Endothelial cell of umbilical vein (primary cell): ENCODE data around the gene SYTL2.

Experiments
- POLR2A ChIP-seq: IDR thresholded peaks from 2 replicates; pipeline ENCODE4 v1.6.1; 2012; ENCODE audit warnings: low read depth, mild to moderate bottlenecking, control low read depth, low read length
- TF ChIP-seq, protein P1 (sequence below), 2 donors: IDR thresholded peaks; 1 replicate in 1 of 2; 2 replicates in 1 of 2; pipeline ENCODE4 v1.5.1; 2011; ENCODE audit warnings: low read length in 2 of 2, mild to moderate bottlenecking in 2 of 2, moderate library complexity in 2 of 2, control low read depth in 1 of 2, inconsistent platforms in 1 of 2, low read depth in 1 of 2; ENCODE audit not compliant: insufficient read depth in 1 of 2; ENCODE audit errors: extremely low read depth in 1 of 2
- TF ChIP-seq, protein P2 (sequence below): IDR thresholded peaks from 2 replicates; pipeline ENCODE4 v1.6.1; 2011; ENCODE audit not compliant: insufficient read depth, insufficient read length

DNA sequence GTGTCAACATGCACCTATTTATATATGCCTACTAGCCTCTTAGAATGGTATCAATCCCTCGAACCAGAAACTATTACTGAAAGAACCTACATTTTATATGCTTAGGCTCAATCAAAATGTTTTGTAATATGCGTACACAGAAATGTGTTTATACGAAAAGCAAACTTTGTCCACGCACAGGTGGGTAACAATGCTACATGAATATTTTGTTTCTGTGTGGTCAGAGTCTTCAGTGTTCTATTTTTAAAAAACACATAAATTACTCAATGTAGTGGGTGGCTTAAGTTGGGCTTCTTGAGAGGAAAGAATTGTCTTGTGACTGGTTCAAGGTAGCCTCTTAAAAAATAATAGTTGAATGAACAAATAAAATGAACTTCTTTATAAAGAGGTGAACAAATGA lies 46.1 kb downstream of the SYTL2 start:
- TF ChIP-seq, protein P1, sequence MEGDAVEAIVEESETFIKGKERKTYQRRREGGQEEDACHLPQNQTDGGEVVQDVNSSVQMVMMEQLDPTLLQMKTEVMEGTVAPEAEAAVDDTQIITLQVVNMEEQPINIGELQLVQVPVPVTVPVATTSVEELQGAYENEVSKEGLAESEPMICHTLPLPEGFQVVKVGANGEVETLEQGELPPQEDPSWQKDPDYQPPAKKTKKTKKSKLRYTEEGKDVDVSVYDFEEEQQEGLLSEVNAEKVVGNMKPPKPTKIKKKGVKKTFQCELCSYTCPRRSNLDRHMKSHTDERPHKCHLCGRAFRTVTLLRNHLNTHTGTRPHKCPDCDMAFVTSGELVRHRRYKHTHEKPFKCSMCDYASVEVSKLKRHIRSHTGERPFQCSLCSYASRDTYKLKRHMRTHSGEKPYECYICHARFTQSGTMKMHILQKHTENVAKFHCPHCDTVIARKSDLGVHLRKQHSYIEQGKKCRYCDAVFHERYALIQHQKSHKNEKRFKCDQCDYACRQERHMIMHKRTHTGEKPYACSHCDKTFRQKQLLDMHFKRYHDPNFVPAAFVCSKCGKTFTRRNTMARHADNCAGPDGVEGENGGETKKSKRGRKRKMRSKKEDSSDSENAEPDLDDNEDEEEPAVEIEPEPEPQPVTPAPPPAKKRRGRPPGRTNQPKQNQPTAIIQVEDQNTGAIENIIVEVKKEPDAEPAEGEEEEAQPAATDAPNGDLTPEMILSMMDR (IDR thresholded peaks at IDR 0.05; ENCODE audit: extremely low read depth in 1 of 2, insufficient read depth in 1 of 2, low read depth in 1 of 2, low read length in 2 of 2), result no peak
- TF ChIP-seq, protein P2, sequence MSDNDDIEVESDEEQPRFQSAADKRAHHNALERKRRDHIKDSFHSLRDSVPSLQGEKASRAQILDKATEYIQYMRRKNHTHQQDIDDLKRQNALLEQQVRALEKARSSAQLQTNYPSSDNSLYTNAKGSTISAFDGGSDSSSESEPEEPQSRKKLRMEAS, result no peak
- TF ChIP-seq POLR2A, result no peak
